Measurements from ENCODE around the gene CD99L2. TPM values are rescaled to one million over a fixed set of nuclear protein-coding genes. Genes with fewer than 3 reads are reported as not detected.
"Not testable (repeated sequence)": the region's sequence is repeated elsewhere in the genome, so short reads cannot be mapped to it uniquely, and the experiment has no call there.

Gene CD99L2
- total RNA-seq, 1 experiment from 2014 or later: 156 TPM

DNA sequence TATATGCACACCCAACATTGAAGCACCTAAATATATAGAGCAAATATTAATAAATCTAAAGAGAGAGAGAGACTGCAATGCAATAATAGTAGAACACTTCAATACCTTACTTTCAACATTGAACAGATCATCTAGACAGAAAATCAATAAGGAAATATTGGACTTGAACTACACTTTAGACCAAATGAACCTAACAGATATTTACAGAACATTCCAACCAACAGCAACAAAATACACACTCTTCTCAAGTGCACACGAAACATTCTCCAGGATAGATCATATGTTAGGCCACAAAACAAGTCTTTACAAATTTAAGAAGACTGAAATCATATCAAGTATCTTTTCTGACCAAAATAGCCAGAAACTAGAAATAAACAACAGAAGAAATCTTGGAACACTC lies 66.6 kb downstream of the CD99L2 start:
- ATAC-seq (no peak), DNase-seq (ENCODE audit: low read depth, low spot score) (no peak)
- no peaks in the 10 kb centered on the region for H3K27me3 ChIP-seq (ENCODE audit: control insufficient read depth, insufficient read depth, low read length)
- ChIA-PET POLR2A (interaction anchor here (0.6 kb wide), 1 partner anchor 35 kb away, joined by 4 read pairs; no protein-coding TSS in a partner anchor), CTCF (no interaction called here)
- no peaks in the 10 kb centered on the region for H3K4me1 ChIP-seq (ENCODE audit: control insufficient read depth, insufficient read depth, low read length)
- in situ Hi-C loops (cut with HindIII; ENCODE audit: low pct_unique_long_range_greater_than_20kb, low sequenced_read_pairs): no loop called here
- no peaks in the 10 kb centered on the region for H3K36me3 ChIP-seq (ENCODE audit: control insufficient read depth, insufficient read depth, low read length)
- intact Hi-C loops (cut with micrococcal nuclease; ENCODE audit: unreplicated experiment): no loop called here
- H3K4me3 ChIP-seq (ENCODE audit: low read depth in 2 of 2, low read length in 2 of 2): no peak overlapping the region
- no TSS peak for BruUV-seq (replicated peaks)
- no peaks in the 10 kb centered on the region for H3K9me3 ChIP-seq (ENCODE audit: control insufficient read depth, insufficient read depth, low read depth, low read length)
- TF ChIP-seq POLR2AphosphoS5 (IDR thresholded peaks at IDR 0.05; ENCODE audit: low read depth, low read length): no peak
- no peak for TF ChIP-seq TCF7L2 (IDR thresholded peaks at IDR 0.05; ENCODE audit: low read depth, low read length)
- TF ChIP-seq CTCF (IDR thresholded peaks at IDR 0.05): no peak
- TF ChIP-seq, protein P1, sequence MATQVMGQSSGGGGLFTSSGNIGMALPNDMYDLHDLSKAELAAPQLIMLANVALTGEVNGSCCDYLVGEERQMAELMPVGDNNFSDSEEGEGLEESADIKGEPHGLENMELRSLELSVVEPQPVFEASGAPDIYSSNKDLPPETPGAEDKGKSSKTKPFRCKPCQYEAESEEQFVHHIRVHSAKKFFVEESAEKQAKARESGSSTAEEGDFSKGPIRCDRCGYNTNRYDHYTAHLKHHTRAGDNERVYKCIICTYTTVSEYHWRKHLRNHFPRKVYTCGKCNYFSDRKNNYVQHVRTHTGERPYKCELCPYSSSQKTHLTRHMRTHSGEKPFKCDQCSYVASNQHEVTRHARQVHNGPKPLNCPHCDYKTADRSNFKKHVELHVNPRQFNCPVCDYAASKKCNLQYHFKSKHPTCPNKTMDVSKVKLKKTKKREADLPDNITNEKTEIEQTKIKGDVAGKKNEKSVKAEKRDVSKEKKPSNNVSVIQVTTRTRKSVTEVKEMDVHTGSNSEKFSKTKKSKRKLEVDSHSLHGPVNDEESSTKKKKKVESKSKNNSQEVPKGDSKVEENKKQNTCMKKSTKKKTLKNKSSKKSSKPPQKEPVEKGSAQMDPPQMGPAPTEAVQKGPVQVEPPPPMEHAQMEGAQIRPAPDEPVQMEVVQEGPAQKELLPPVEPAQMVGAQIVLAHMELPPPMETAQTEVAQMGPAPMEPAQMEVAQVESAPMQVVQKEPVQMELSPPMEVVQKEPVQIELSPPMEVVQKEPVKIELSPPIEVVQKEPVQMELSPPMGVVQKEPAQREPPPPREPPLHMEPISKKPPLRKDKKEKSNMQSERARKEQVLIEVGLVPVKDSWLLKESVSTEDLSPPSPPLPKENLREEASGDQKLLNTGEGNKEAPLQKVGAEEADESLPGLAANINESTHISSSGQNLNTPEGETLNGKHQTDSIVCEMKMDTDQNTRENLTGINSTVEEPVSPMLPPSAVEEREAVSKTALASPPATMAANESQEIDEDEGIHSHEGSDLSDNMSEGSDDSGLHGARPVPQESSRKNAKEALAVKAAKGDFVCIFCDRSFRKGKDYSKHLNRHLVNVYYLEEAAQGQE (IDR thresholded peaks at IDR 0.05; ENCODE audit: insufficient read depth in 1 of 2, low read depth in 2 of 2, low read length in 1 of 2): no peak
- TF ChIP-seq SIN3A (IDR thresholded peaks at IDR 0.05; ENCODE audit: borderline replicate concordance, insufficient read depth, low read depth, low read length): no peak
- no peak overlapping the region for H3K27ac ChIP-seq (ENCODE audit: low read length)

DNA sequence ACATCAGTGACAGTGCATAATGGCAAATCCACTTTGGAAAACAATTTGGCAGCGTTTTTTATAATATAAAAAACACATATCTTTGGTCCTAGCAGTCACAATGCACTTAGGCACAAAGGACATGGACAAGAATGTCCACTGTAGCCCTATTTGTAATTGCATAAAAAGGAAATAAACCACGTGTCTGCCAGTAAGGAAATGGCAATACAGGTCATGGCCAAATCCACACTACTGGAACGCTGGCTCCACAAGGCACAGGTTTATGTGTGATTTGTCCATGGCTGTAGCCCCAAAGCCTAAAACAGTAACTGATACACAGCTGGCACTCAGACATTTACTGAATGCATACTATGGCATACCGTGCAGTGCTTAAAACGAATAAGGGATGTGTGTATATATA lies 69.7 kb downstream of the CD99L2 start:
- TF ChIP-seq, protein P1 (IDR thresholded peaks at IDR 0.05; ENCODE audit: insufficient read depth in 1 of 2, low read depth in 2 of 2, low read length in 1 of 2): no peak
- TF ChIP-seq POLR2AphosphoS5 (IDR thresholded peaks at IDR 0.05; ENCODE audit: low read depth, low read length): no peak
- no peak for TF ChIP-seq TCF7L2 (IDR thresholded peaks at IDR 0.05; ENCODE audit: low read depth, low read length)
- no peak for TF ChIP-seq SIN3A (IDR thresholded peaks at IDR 0.05; ENCODE audit: borderline replicate concordance, insufficient read depth, low read depth, low read length)
- TF ChIP-seq CTCF (IDR thresholded peaks at IDR 0.05): no peak
- ATAC-seq: no peak
- in situ Hi-C loops (cut with HindIII; ENCODE audit: low pct_unique_long_range_greater_than_20kb, low sequenced_read_pairs): no loop called here
- intact Hi-C loops (cut with micrococcal nuclease; ENCODE audit: unreplicated experiment): no loop called here
- H3K36me3 ChIP-seq (ENCODE audit: control insufficient read depth, insufficient read depth, low read length): no peaks in the 10 kb centered on the region
- no peaks in the 10 kb centered on the region for H3K9me3 ChIP-seq (ENCODE audit: control insufficient read depth, insufficient read depth, low read depth, low read length)
- no peak overlapping the region for H3K4me3 ChIP-seq (ENCODE audit: low read depth in 2 of 2, low read length in 2 of 2)
- BruUV-seq (replicated peaks): no TSS peak
- H3K27me3 ChIP-seq (ENCODE audit: control insufficient read depth, insufficient read depth, low read length): no peaks in the 10 kb centered on the region
- CTCF ChIA-PET: no interaction called here
- no peak overlapping the region for H3K27ac ChIP-seq (ENCODE audit: low read length)
- DNase-seq (ENCODE audit: low read depth, low spot score): no peak
- H3K4me1 ChIP-seq (ENCODE audit: control insufficient read depth, insufficient read depth, low read length): no peaks in the 10 kb centered on the region
- POLR2A ChIA-PET: no interaction called here

DNA sequence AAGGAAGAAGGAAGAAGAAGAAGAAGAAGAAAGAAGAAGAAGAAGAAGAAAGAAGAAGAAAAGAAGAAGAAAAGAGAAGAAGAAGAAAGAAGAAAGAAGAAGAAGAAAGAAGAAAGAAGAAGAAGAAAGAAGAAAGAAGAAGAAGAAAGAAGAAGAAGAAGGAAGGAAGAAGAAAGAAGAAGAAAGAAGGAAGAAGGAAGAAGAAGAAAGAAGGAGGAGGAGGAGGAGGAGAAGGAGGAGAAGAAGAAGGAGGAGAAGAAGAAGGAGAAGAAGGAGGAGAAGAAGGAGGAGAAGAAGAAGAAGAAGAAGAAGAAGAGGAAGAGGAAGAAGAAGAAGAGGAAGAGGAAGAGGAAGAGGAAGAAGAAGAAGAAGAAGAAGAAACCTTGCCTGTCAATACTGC lies 74.1 kb downstream of the CD99L2 start:
- CTCF ChIA-PET: not testable (repeated sequence)

GRCh38 chrX:150823826-150824225 lies 74.6 kb downstream of the CD99L2 start:
- CTCF ChIA-PET; BruUV-seq (replicated peaks); in situ Hi-C loops (cut with HindIII; ENCODE audit: low pct_unique_long_range_greater_than_20kb, low sequenced_read_pairs): not testable (repeated sequence)

More for the DNA sequence above, 74.1 kb downstream of the CD99L2 start:
- ATAC-seq; intact Hi-C loops (cut with micrococcal nuclease; ENCODE audit: unreplicated experiment); in situ Hi-C loops (cut with HindIII; ENCODE audit: low pct_unique_long_range_greater_than_20kb, low sequenced_read_pairs); BruUV-seq (replicated peaks); H3K4me3 ChIP-seq (ENCODE audit: low read depth in 2 of 2, low read length in 2 of 2); POLR2A ChIA-PET; H3K9me3 ChIP-seq (ENCODE audit: control insufficient read depth, insufficient read depth, low read depth, low read length); H3K4me1 ChIP-seq (ENCODE audit: control insufficient read depth, insufficient read depth, low read length); H3K27ac ChIP-seq (ENCODE audit: low read length); H3K36me3 ChIP-seq (ENCODE audit: control insufficient read depth, insufficient read depth, low read length); DNase-seq (ENCODE audit: low read depth, low spot score); H3K27me3 ChIP-seq (ENCODE audit: control insufficient read depth, insufficient read depth, low read length): not testable (repeated sequence)

More at GRCh38 chrX:150823826-150824225, 74.6 kb downstream of the CD99L2 start:
- H3K36me3 ChIP-seq (ENCODE audit: control insufficient read depth, insufficient read depth, low read length); H3K4me1 ChIP-seq (ENCODE audit: control insufficient read depth, insufficient read depth, low read length); H3K27me3 ChIP-seq (ENCODE audit: control insufficient read depth, insufficient read depth, low read length); H3K9me3 ChIP-seq (ENCODE audit: control insufficient read depth, insufficient read depth, low read depth, low read length); H3K4me3 ChIP-seq (ENCODE audit: low read depth in 2 of 2, low read length in 2 of 2); ATAC-seq; H3K27ac ChIP-seq (ENCODE audit: low read length); intact Hi-C loops (cut with micrococcal nuclease; ENCODE audit: unreplicated experiment); DNase-seq (ENCODE audit: low read depth, low spot score); POLR2A ChIA-PET: not testable (repeated sequence)
